GM19023 (cell line): ENCODE results near the gene ZSCAN22.
"Not testable (repeated sequence)": the region's sequence is repeated elsewhere in the genome, so short reads cannot be mapped to it uniquely, and the experiment has no call there.

Source experiments
- ATAC-seq: cut with Tn5 transposase; IDR thresholded peaks from one replicate; pipeline ENCODE4 v1.9.1; 2021; ENCODE audit warnings: mild to moderate bottlenecking, moderate library complexity; ENCODE audit not compliant: unreplicated experiment

ZSCAN22 gene

GRCh38 chr19:58368561-58369360 lies 42.0 kb downstream of the ZSCAN22 start:
- ATAC-seq, result no peak

GRCh38 chr19:58372311-58373133 lies 45.7 kb downstream of the ZSCAN22 start:
- ATAC-seq, result no peak

GRCh38 chr19:58374200-58374599 lies 47.4 kb downstream of the ZSCAN22 start:
- no peak for ATAC-seq

DNA sequence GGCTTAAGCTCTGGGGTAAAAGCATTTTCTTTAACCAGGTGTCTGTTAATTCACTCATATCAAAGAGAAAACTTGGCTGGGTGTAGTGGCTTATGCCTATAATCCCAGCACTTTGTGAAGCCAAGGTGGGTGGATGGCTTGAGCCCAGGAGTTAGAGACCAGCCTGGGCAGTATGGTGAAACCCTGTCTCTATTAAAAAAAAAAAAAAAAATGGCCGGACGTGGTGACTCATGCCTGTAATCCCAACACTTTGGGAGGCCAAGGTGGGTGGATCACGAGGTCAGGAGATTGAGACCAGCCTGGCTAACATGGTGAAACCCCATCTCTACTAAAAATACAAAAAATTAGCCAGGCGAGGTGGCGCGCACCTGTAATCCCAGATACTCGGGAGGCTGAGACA lies 49.9 kb downstream of the ZSCAN22 start:
- not testable (repeated sequence) for ATAC-seq

- ATAC-seq, result no peak
Measured at GRCh38 chr19:58379246-58379645, 52.5 kb downstream of the ZSCAN22 start.

DNA sequence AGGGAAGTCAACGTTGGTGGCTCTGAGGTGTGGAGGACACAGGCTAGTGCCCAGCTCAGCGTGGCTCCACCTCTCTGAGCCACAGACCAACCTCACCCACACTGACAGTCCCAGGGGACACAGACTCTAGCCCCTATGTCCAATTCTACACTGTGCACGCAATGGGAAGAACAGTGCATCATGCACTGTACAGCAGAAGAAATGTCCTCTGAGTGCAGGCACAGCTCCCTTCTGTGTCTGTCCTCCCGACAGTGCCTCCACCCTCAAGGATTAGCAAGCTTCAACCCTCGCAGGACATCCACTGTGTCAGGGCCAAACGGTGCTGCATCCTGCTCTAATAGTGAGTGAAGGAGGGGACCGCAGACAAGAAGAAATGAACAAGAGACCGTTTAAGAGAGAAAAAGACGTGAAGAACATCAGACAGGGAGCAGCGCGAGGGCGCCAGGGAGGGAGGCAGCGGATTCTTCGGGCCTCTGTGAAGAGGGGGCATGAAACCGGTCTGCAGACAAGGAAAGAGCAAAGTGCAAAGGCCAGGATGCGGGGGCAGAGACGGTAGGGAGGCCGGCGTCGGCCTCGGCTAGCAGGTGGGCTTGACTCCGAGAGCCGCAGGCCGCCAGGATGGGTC lies 53.4 kb downstream of the ZSCAN22 start:
- peak; percentile 1 for ATAC-seq

DNA sequence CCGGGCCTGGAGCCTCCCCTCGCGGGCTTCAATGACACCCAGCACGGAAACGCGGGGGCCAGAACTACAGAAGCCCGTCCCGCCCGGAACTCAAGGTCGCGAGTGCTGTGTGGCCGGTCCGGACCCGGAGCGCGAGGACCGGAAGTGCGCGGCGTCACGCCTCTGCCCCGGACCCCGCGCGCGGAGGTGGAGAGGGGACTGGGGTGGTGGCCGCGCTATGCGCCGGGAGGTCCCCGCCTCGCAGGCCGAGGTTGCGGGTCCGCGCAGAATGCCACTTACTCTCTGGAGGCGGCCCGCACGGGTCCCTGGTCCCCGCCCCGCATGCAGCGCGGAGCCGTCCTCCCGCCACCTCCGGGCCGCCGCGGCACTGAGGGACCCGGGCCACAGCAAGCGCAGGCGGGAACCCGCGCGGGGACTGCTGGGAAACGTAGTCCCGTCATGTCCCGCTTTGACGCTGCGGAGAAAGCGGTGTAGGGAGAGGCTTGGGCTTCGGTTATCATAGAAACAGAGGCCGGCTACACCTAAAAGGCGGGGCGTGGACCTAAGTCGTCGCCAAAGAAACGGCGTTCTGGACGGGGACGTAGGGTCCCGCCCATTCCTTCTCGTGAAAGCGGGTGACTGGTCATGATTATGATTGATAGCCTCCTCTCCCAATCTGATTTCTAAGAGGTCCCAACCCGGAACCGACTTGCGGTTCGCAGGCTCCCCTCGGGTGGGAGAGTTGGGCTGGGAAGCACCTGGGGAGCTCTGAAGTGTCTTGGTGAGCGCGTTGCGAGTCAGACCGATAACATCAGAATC lies 54.1 kb downstream of the ZSCAN22 start, which contains the start of gene ZNF837:
Gene ZNF837, minus strand, starts transcription at position 369 of the 798 bp plus-strand sequence. CDS start 11,698 bp downstream, outside the sequence.
- peak; percentile 81 for ATAC-seq

DNA sequence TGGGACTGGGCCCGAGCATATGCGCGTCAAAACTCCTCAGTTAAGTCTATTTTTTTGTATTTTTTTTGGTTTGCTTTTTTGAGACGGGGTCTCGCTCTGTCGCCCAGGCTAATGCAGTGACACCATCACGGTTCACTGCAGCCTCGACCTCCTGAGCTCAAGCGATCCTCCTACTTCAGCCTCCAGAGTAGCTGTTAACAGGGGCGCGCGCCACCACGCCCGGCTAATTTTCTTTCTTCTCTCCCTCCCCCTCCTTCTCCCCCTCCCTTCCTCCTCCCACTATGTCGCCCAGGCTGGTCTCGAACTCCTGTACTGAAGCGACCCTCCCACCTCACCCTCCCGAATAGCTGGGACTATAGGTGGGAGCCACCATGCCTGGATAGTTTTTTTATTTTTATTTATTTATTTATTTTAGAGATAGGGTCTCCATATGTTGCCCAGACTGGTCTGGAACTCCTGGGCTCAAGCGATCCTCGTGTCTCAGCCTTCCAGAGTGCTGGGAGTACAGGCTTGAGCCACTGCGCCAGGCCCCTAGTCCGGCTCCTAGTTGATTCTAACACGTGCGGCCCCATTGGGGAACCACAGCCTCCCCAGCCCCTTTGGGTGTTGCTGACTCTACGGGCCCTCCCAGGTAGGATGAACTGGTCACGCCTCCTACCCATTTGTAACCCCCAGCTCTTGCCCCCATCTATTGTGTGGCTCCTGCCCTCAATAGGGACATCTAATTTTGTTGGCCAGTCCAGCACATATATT lies 54.8 kb downstream of the ZSCAN22 start:
- ATAC-seq, result no peak

GRCh38 chr19:58382997-58383603 lies 56.3 kb downstream of the ZSCAN22 start:
- no peak for ATAC-seq

- no peak for ATAC-seq
Measured at GRCh38 chr19:58385313-58385890, 58.6 kb downstream of the ZSCAN22 start.

DNA sequence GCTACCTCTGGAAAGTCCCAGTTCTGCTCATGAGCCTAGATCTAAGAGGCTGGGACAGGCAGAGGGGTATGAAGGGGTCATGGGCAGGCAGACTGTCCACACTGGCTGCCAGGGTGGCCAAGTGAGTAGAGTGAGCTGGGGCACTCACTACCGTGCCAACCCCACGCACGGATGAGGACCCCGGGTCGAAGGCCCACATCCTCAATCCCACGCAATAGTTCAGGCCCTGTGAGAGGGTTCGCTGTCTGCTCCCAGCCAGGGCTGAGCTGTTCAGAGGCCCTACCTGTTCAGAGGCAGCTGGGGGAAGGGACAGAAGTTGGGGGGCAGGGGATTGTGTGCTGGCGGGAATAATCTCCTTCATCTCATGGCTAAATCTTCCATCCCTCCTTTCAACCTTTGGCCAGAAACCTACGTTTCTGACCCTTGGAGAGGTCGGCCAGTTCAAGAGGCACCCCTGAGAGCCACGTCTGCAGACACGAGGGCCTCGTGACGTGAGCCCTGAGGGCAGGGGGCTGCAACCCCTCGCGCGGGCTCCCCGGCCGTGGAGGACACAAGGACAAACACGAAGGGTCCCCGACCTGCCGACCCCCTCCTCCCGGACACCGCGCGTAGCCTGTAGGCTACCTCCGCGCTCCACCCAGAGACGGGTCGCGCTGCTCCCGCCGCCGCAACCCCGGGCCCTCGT lies 59.2 kb downstream of the ZSCAN22 start:
- peak; percentile 10 for ATAC-seq

- ATAC-seq, result peak; percentile 80
Measured at GRCh38 chr19:58386576-58387337, 60.0 kb downstream of the ZSCAN22 start, which contains the start of gene RPS5. Gene RPS5, plus strand, starts transcription at chr19:58387269. Its CDS starts 869 bp downstream, at chr19:58388138.

GRCh38 chr19:58387338-58388174 lies 60.8 kb downstream of the ZSCAN22 start:
- ATAC-seq, result no peak

DNA sequence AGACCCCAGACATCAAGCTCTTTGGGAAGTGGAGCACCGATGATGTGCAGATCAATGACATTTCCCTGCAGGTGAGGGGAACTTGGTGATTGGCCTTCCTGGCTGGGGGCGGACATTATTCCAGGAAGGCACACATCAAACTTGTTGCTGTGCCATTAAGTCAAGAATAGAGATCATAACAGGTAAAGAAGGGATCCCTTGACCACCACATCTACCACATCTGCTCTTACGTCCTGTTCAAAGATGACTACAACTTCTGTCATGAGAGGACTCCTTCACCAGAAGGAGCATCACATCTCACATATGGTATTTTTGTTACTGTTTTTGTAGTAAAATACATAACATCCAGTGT lies 61.4 kb downstream of the ZSCAN22 start:
- no peak for ATAC-seq
